Activated CD8-positive, alpha-beta memory T cell treated with anti-CD3 and anti-CD28 coated beads, Interleukin-2, amount 50 U/mL, for 4 hours (primary cell): ENCODE measurements around the gene SDE2.
"Not testable (repeated sequence)": the region's sequence is repeated elsewhere in the genome, so short reads cannot be mapped to it uniquely, and the experiment has no call there.

Source experiments
- DNase-seq: peaks from one replicate; pipeline ENCODE4 v3.0.0-alpha.2; 2020

The SDE2 gene

GRCh38 chr1:226004396-226004795 lies 5.3 kb upstream of the SDE2 start:
- DNase-seq: no peak

DNA sequence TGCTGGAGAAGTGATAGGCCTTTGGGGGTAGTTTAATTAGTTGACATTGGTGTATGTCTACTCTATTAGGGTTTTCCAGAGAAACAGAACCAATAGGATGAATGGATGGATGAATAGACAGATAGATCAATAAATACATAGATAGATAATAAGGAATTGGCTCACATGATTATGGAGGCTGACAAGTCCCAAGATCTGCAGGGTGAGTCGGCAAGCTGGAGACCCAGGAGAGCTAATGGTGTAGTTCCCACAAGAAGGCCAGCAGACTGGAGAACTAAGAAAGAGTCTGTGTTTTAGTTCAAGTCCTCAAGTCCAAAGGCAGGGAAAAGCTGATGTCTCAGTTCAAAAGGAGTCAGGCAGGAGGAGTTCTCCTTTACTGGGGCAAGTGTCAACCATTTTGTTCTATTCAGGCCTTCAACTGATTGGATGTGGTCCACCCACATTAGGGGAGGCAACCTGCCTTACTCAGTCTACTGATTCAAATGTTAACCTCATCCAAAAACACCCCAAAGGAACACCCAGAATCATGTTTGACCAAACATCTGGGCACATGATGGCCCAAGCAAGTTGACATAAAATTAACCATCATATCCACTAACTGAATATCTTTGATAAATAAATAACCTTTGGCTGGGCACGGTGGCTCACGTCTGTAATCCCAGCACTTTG lies 4.5 kb upstream of the SDE2 start:
- no peak for DNase-seq

GRCh38 chr1:226002667-226003501 lies 3.7 kb upstream of the SDE2 start:
- DNase-seq: no peak

DNA sequence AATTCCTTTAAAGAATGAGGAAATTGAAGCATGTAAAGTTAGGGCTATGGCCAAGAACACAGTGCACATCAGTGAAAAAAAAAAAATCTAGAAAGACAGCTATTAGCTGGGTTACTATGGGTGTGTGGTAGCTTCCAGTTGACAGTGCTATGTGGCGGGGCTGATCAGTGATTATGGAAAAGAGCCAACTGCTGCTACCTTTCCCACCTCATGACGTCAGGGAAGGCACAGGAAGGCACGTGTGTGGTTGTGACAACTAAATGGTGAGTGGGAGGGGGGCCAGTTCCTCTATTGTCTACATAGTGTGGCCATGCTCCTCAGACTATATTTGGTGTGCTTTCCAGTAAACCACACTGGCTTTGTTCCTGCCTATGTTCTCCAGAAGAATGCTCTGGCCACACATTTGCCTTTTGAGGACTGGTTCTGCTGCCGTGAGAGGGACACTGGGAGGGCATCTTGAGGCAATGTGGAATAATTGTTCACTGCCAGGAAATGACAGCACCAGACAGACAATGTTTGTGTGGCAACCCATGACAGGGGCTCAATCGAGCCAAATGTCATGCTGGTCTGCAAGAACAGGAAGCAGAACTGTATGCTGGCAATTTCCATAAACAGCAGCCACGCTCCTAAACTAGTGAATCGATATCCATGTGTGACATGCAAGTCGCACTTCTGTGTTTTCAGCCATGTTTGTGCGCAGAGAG lies 3.0 kb upstream of the SDE2 start:
- DNase-seq: peak; percentile 48

GRCh38 chr1:226001088-226001487 lies 1.9 kb upstream of the SDE2 start:
- no peak for DNase-seq

GRCh38 chr1:226000493-226001081 lies 1.4 kb upstream of the SDE2 start:
- not testable (repeated sequence) for DNase-seq

DNA sequence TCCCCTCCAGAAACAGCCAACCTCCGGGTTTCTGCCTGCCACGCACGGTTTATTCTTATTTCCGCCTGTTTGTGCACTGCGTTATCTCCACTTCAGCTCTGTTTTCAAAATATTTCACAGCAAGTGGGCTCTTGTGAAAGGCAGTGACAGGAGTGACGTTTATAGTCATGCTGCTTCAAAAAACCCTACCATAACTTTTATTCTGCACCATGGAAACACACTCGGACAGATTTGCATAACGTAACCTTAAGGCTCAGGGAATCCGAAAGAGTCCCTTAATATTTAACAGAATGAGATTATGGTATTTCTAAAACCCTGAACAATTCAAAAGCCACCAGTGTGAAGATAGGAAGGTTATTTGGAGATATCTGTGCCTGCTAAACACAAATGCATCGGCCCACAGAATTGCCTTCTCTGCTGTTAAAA lies 782 bp upstream of the SDE2 start:
- no peak for DNase-seq

DNA sequence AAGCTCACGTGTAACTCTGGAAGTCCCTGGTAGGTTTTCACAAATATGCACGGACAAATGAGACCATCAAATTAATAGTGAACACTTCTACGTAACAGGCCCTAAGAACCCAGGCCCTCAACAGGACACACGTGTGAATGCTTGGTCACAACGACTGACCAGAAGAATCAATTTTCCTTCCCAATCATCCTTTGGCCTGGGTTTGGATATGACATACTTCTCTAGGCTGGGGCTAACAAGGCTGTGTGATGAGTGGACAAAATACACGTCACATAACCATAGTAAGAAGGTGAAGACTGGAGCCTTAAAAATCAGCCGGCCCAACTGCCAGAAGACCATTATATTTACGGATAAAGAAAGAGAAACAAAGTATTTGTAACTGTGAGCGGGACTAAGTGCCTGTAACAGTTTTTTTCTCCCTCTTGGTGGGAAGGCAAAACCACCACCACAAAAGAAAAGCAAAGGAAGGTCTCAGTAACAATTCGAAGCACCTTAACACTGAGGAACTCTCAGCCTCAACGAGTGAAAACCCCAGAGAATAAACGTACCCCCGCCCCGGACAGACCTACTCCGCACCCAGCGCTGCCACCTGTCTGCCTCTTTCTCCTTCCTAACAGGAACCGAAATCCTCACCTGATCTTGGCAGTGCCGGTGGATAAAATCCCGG lies 450 bp downstream of the SDE2 start:
- no peak for DNase-seq

GRCh38 chr1:225996946-225997545 lies 2.1 kb downstream of the SDE2 start:
- DNase-seq: no peak

- no peak for DNase-seq
Observed at GRCh38 chr1:225995919-225996864, 3.0 kb downstream of the SDE2 start.

DNA sequence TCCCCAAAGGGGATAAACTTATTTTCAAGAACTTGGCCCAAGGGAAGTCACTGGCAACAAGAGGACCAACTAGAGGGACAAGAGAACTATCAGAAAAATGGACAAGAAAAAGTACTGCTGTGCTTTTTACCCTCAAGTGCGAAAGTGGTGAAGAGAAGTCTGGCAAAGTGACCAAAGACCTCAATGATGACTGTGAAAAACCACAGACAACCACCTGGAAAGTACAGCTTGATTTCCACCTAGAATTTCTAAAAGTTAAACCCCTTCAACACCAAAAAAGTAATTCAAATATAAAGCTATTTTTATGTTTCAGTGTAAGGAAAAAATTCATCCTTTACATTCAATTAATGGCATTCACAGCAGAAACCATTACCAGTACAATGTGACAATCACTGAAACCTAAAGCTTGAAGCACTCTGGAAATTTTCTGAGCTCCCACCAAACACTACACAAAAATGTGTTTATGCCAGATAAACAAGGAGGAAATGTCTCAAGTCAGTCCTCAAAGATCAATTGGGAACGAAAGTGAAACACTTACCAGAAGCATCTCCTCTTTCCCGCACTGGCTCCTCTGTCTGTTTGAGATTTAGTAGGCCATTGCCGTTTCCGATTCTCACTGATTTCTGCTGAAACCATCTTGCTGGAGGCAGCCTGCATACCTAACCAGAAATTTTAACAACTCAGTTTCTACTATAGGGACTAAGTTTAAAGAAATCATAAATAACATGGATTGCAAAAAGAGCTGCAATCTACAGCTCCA lies 8.3 kb downstream of the SDE2 start:
- no peak for DNase-seq

- DNase-seq: no peak
Observed at GRCh38 chr1:225987491-225988316, 11.4 kb downstream of the SDE2 start.

GRCh38 chr1:225981714-225982113 lies 17.4 kb downstream of the SDE2 start:
- DNase-seq: no peak

DNA sequence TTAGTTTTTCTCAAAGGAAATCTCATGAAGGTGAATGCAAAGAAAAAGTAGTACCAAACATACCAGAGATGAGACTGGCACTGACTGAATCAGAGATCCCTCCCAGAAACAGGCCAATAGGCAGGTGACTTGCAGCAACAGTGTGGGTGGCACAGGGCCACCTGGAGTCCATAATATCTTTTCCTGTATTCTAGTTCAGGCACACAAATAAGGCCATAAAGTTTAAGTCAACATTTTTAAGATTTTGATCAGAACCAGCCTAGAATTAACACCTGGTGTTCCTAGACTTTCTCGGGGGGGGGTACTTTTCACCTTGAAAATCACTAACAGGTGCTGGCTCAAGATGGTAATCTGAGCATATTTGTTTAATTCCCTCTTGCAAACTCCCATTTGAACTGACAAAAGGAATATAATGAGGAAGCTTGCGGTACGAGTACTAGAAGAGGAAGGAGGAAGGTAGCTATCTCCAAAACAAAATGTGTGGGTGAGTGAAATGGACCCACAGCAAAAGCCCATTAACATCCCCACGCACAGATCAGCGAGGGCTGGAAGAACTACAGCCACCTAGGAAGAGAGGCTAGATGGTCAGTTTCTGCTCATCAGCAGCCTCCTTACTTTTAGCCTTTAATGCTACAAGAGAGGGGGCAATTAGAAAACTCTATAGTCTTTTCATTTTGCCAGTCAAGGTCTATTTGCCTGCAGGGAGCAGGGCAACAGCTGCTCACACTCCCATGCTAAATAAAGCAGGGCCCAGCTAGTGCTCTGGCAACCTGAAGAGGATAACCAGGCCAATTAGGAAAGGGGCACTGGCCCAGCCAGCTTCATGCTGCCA lies 18.9 kb downstream of the SDE2 start:
- no peak for DNase-seq

GRCh38 chr1:225979421-225979820 lies 19.7 kb downstream of the SDE2 start:
- DNase-seq: no peak

GRCh38 chr1:225977937-225978748 lies 21.0 kb downstream of the SDE2 start:
- DNase-seq: no peak

- DNase-seq: not testable (repeated sequence)
Observed at GRCh38 chr1:225975146-225975545, 24.0 kb downstream of the SDE2 start.

GRCh38 chr1:225974454-225974853 lies 24.7 kb downstream of the SDE2 start:
- DNase-seq: no peak
